GM23248 (cell line): ENCODE results near the gene OR9G1. TPM values are rescaled to one million over a fixed set of nuclear protein-coding genes. Genes with fewer than 3 reads are reported as not detected.

ENCODE experiments used
- DNase-seq: peaks from one replicate; pipeline ENCODE4 v3.0.0-alpha.2; 2015
- H2AFZ ChIP-seq: fragments of 200-600 bp; sonication (generic); 2 replicates; pipeline ENCODE4 v1.6.1; 2016; ENCODE audit warnings: antibody characterized with exemption
- H3F3A ChIP-seq: fragments of 200-600 bp; sonication (generic); 2 replicates; pipeline ENCODE4 v1.6.1; 2016; ENCODE audit warnings: mild to moderate bottlenecking, antibody characterized with exemption, mixed run types; ENCODE audit not compliant: insufficient read depth
- H3K27ac ChIP-seq: fragments of 200-600 bp; sonication (generic); 2 replicates; pipeline ENCODE4 v1.5.1; 2016; ENCODE audit warnings: mild to moderate bottlenecking
- H3K27me3 ChIP-seq: fragments of 200-600 bp; sonication (generic); replicated peaks from 2 replicates; pipeline ENCODE4 v1.6.1; 2016; ENCODE audit warnings: mild to moderate bottlenecking; ENCODE audit not compliant: insufficient read depth
- H3K36me3 ChIP-seq: fragments of 200-600 bp; sonication (generic); 2 replicates; pipeline ENCODE4 v1.6.1; 2016; ENCODE audit warnings: low read depth, mild to moderate bottlenecking
- H3K4me1 ChIP-seq: fragments of 200-600 bp; sonication (generic); 2 replicates; pipeline ENCODE4 v1.6.1; 2016; ENCODE audit warnings: mild to moderate bottlenecking; ENCODE audit not compliant: insufficient read depth
- H3K4me2 ChIP-seq: fragments of 200-600 bp; sonication (generic); one replicate; pipeline ENCODE4 v1.6.1; 2016; ENCODE audit warnings: mild to moderate bottlenecking; ENCODE audit not compliant: unreplicated experiment
- H3K4me3 ChIP-seq: fragments of 200-600 bp; sonication (generic); 2 replicates; pipeline ENCODE4 v1.5.1; 2016; ENCODE audit warnings: mild to moderate bottlenecking
- H3K79me2 ChIP-seq: fragments of 200-600 bp; sonication (generic); 2 replicates; pipeline ENCODE4 v1.6.1; 2016; ENCODE audit warnings: mild to moderate bottlenecking; ENCODE audit not compliant: insufficient read depth
- H3K9ac ChIP-seq: fragments of 200-600 bp; sonication (generic); 2 replicates; pipeline ENCODE4 v1.6.1; 2016; ENCODE audit warnings: mild to moderate bottlenecking
- H3K9me2 ChIP-seq: fragments of 200-600 bp; sonication (generic); 2 replicates; pipeline ENCODE4 v1.6.1; 2016; ENCODE audit warnings: mixed run types, mild to moderate bottlenecking, moderate library complexity; ENCODE audit not compliant: insufficient read depth
- H3K9me3 ChIP-seq: fragments of 200-600 bp; sonication (generic); one replicate; pipeline ENCODE4 v1.6.1; 2017; ENCODE audit warnings: low read depth
- H4K20me1 ChIP-seq: fragments of 200-600 bp; sonication (generic); 2 replicates; pipeline ENCODE4 v1.6.0; 2016; ENCODE audit not compliant: insufficient read depth
- EZH2 ChIP-seq: fragments of 200-600 bp; sonication (generic); IDR thresholded peaks from 2 replicates; pipeline ENCODE4 v1.6.1; 2018; ENCODE audit warnings: antibody characterized with exemption, mild to moderate bottlenecking; ENCODE audit not compliant: insufficient read depth, poor library complexity, severe bottlenecking
- EZH2phosphoT487 ChIP-seq: fragments of 200-600 bp; sonication (generic); IDR thresholded peaks from 2 replicates; pipeline ENCODE4 v1.6.1; 2018; ENCODE audit warnings: antibody characterized with exemption, moderate library complexity, mild to moderate bottlenecking, low read depth; ENCODE audit not compliant: insufficient read depth
- WGBS, 2 experiments: methylation state at CpG; one replicate each; pipeline ENCODE4 v1.1.6; 2015 to 2017; ENCODE audit warnings: low lambda C conversion rate in 2 of 2, low coverage in 1 of 2; ENCODE audit errors: missing lambda C conversion rate in 2 of 2; 5-methylcytosine and 5-hydroxymethylcytosine counted together
- in situ Hi-C: fragments of 300-500 bp; cut with MboI; formaldehyde crosslinking; loops from 2 replicates; pipeline ENCODE4 v1.15.0; 2020
- polyA plus RNA-seq: library from polyadenylated mRNA; unstranded; fragments of >200 nt; fragmentation: Nextera tagmentation; extraction: Ambion mirVana; gene quantifications from 2 replicates; pipeline ENCODE4 v1.2.1, GENCODE V29; 2016
- total RNA-seq: library from RNA; depleted of rRNA; stranded (reverse); fragments of >200 nt; shearing (Covaris generic); gene quantifications from 2 replicates; pipeline ENCODE4 v1.2.3, GENCODE V29; 2014

The OR9G1 gene
- total and polyA plus RNA-seq, 2 experiments from 2014 or later, result not detected

GRCh38 chr11:56706486-56706885 is 7.6 kb downstream of the OR9G1 start:
- no peaks in the 10 kb centered on the region for H3K9me3 ChIP-seq
- no peaks in the 10 kb centered on the region for H3K4me1 ChIP-seq
- WGBS, 2 experiments, result 38 to 58% methylated on average over 2 of the region's 2 CpGs
- H3K27ac ChIP-seq, result no peak overlapping the region
- no peaks in the 10 kb centered on the region for H3K79me2 ChIP-seq
- H3K9ac ChIP-seq, result no peak overlapping the region
- TF ChIP-seq EZH2 (no peak), EZH2phosphoT487 (no peak)
- no peak overlapping the region for H3K4me2 ChIP-seq
- H3K9me2 ChIP-seq, result no peaks in the 10 kb centered on the region
- H3K27me3 ChIP-seq, result no peaks in the 10 kb centered on the region
- no peak overlapping the region for H3K4me3 ChIP-seq
- DNase-seq, result no peak
- H2AFZ ChIP-seq, result no peak overlapping the region
- no peaks in the 10 kb centered on the region for H4K20me1 ChIP-seq
- in situ Hi-C loops, result no loop called here
- H3F3A ChIP-seq, result no peaks in the 10 kb centered on the region
- no peaks in the 10 kb centered on the region for H3K36me3 ChIP-seq

GRCh38 chr11:56714206-56714605 is 15.3 kb downstream of the OR9G1 start:
- Histone ChIP-seq H3K4me1 (no peaks in the 10 kb centered on the region), H3K9me2 (no peaks in the 10 kb centered on the region), H3K27ac (no peak overlapping the region), H3K36me3 (no peaks in the 10 kb centered on the region), H3F3A (no peaks in the 10 kb centered on the region), H3K27me3 (no peaks in the 10 kb centered on the region), H3K9me3 (no peaks in the 10 kb centered on the region), H4K20me1 (no peaks in the 10 kb centered on the region), H3K9ac (no peak overlapping the region), H2AFZ (no peak overlapping the region), H3K79me2 (no peaks in the 10 kb centered on the region), H3K4me2 (no peak overlapping the region), H3K4me3 (no peak overlapping the region)
- no peak for DNase-seq
- in situ Hi-C loops, result no loop called here
- WGBS, 2 experiments, result 7 to 11% methylated on average over 2 of the region's 2 CpGs
- no peak for TF ChIP-seq EZH2
- TF ChIP-seq EZH2phosphoT487, result no peak

GRCh38 chr11:56716379-56716854 is 17.5 kb downstream of the OR9G1 start:
- no peaks in the 10 kb centered on the region for H4K20me1 ChIP-seq
- no peaks in the 10 kb centered on the region for H3K4me1 ChIP-seq
- H3K9ac ChIP-seq, result no peak overlapping the region
- no peak overlapping the region for H2AFZ ChIP-seq
- H3F3A ChIP-seq, result no peaks in the 10 kb centered on the region
- no peaks in the 10 kb centered on the region for H3K9me3 ChIP-seq
- H3K79me2 ChIP-seq, result no peaks in the 10 kb centered on the region
- H3K27ac ChIP-seq, result no peak overlapping the region
- no peak overlapping the region for H3K4me2 ChIP-seq
- H3K27me3 ChIP-seq, result no peaks in the 10 kb centered on the region
- H3K4me3 ChIP-seq, result no peak overlapping the region
- 28 to 33% methylated on average over 6 of the region's 6 CpGs for WGBS, 2 experiments
- H3K36me3 ChIP-seq, result no peaks in the 10 kb centered on the region
- TF ChIP-seq EZH2, result no peak
- TF ChIP-seq EZH2phosphoT487, result no peak
- in situ Hi-C loops, result no loop called here
- H3K9me2 ChIP-seq, result no peaks in the 10 kb centered on the region
- no peak for DNase-seq

- Histone ChIP-seq H3K9me3 (no peaks in the 10 kb centered on the region), H2AFZ (no peak overlapping the region), H3K27me3 (no peaks in the 10 kb centered on the region), H3K27ac (no peak overlapping the region), H3K79me2 (no peaks in the 10 kb centered on the region), H4K20me1 (no peaks in the 10 kb centered on the region), H3K4me1 (no peaks in the 10 kb centered on the region), H3K4me3 (no peak overlapping the region), H3K4me2 (no peak overlapping the region), H3K9me2 (no peaks in the 10 kb centered on the region), H3K9ac (no peak overlapping the region), H3K36me3 (no peaks in the 10 kb centered on the region), H3F3A (no peaks in the 10 kb centered on the region)
- TF ChIP-seq EZH2phosphoT487 (no peak), EZH2 (no peak)
- in situ Hi-C loops, result no loop called here
- WGBS, 2 experiments, result 13 to 14% methylated on average over 4 of the region's 4 CpGs
- no peak for DNase-seq
These were observed 21.6 kb downstream of the OR9G1 start for GRCh38 chr11:56720513-56720912.

- Histone ChIP-seq H3K27me3 (no peaks in the 10 kb centered on the region), H3K27ac (no peak overlapping the region), H3K9ac (no peak overlapping the region), H3K4me3 (no peak overlapping the region), H3K9me2 (no peaks in the 10 kb centered on the region), H2AFZ (no peak overlapping the region), H3K36me3 (no peaks in the 10 kb centered on the region), H3F3A (no peaks in the 10 kb centered on the region), H4K20me1 (no peaks in the 10 kb centered on the region), H3K9me3 (no peaks in the 10 kb centered on the region), H3K4me1 (no peaks in the 10 kb centered on the region), H3K79me2 (no peaks in the 10 kb centered on the region), H3K4me2 (no peak overlapping the region)
- in situ Hi-C loops, result no loop called here
- 13 to 17% methylated on average over 3 of the region's 3 CpGs for WGBS, 2 experiments
- DNase-seq, result no peak
- TF ChIP-seq EZH2 (no peak), EZH2phosphoT487 (no peak)
These were observed 41.2 kb downstream of the OR9G1 start for GRCh38 chr11:56740107-56740506.
